HG03565 (cell line): ENCODE data around the gene XPNPEP3.
"Not testable (repeated sequence)": the region's sequence is repeated elsewhere in the genome, so short reads cannot be mapped to it uniquely, and the experiment has no call there.

Experiments
- ATAC-seq: cut with Tn5 transposase; IDR thresholded peaks from one replicate; pipeline ENCODE4 v1.9.1; 2021; ENCODE audit warnings: mild to moderate bottlenecking, moderate library complexity; ENCODE audit not compliant: unreplicated experiment

The XPNPEP3 gene

GRCh38 chr22:40856513-40857308 lies at the start of gene XPNPEP3, which contains the start of gene ST13:
Gene XPNPEP3, plus strand, starts transcription at chr22:40857148. Its CDS starts 34 bp downstream, at chr22:40857182.
Gene ST13, minus strand, starts transcription at chr22:40856639. Its CDS starts 99 bp downstream, at chr22:40856540.
- peak; percentile 68 for ATAC-seq

- ATAC-seq, result no peak
These were observed 48.7 kb upstream of the XPNPEP3 start for GRCh38 chr22:40808018-40808841.

GRCh38 chr22:40813912-40814315 lies 43.0 kb upstream of the XPNPEP3 start:
- ATAC-seq, result no peak

GRCh38 chr22:40817737-40818136 lies 39.2 kb upstream of the XPNPEP3 start:
- no peak for ATAC-seq

GRCh38 chr22:40818192-40818746 lies 38.7 kb upstream of the XPNPEP3 start:
- ATAC-seq, result no peak

GRCh38 chr22:40818747-40819598 lies 38.0 kb upstream of the XPNPEP3 start, which contains the start of gene SLC25A17:
Gene SLC25A17, minus strand, starts transcription at chr22:40819346. Its CDS starts 98 bp downstream, at chr22:40819248.
- ATAC-seq, result peak; percentile 62

- no peak for ATAC-seq
These were observed 37.3 kb upstream of the XPNPEP3 start for GRCh38 chr22:40819599-40820140.

- ATAC-seq, result no peak
These were observed 33.5 kb upstream of the XPNPEP3 start for GRCh38 chr22:40823426-40823825.

GRCh38 chr22:40826292-40826691 lies 30.7 kb upstream of the XPNPEP3 start:
- not testable (repeated sequence) for ATAC-seq

- ATAC-seq, result no peak
These were observed 29.8 kb upstream of the XPNPEP3 start for GRCh38 chr22:40826984-40827741.

GRCh38 chr22:40829131-40829530 lies 27.8 kb upstream of the XPNPEP3 start:
- ATAC-seq, result no peak

- no peak for ATAC-seq
These were observed 22.3 kb upstream of the XPNPEP3 start for GRCh38 chr22:40834619-40835018.

GRCh38 chr22:40838486-40838885 lies 18.5 kb upstream of the XPNPEP3 start:
- no peak for ATAC-seq

- no peak for ATAC-seq
These were observed 12.0 kb upstream of the XPNPEP3 start for GRCh38 chr22:40844951-40845350.

- ATAC-seq, result not testable (repeated sequence)
These were observed 11.1 kb upstream of the XPNPEP3 start for GRCh38 chr22:40845816-40846215.

GRCh38 chr22:40853333-40853732 lies 3.6 kb upstream of the XPNPEP3 start:
- no peak for ATAC-seq

- no peak for ATAC-seq
These were observed 3.0 kb upstream of the XPNPEP3 start for GRCh38 chr22:40853961-40854360.

- ATAC-seq, result no peak
These were observed 1.6 kb upstream of the XPNPEP3 start for GRCh38 chr22:40855071-40855978.
